HG03066 (cell line): Measurements from ENCODE around the gene NEK10.
A peak's percentile ranks its signal among the peaks of the same experiment; 100 is the strongest.
"Not testable (repeated sequence)": the region's sequence is repeated elsewhere in the genome, so short reads cannot be mapped to it uniquely, and the experiment has no call there.

Experiments
- ATAC-seq: cut with Tn5 transposase; IDR thresholded peaks from one replicate; pipeline ENCODE4 v1.9.1; 2021; ENCODE audit warnings: low read depth; ENCODE audit not compliant: unreplicated experiment

Gene NEK10

DNA sequence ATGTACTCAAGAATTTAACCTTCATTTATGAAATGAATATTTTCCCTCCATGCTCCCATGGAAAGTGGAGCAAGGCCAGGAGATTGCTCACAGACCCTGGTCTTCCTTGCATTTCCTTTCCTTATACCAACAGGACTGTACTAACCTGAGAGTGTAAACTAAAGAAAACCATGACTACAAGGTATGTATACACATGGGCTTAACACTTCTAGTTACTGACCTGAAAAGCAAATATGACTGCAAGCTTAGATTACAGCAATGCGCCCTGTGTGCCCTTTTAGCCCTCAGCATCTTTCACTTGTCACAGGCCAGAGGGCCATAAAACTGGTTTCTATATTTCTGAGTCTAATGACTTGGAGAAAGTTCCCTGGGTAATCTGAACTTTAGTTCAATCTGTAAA lies 52.1 kb downstream of the NEK10 start:
- no peak for ATAC-seq

DNA sequence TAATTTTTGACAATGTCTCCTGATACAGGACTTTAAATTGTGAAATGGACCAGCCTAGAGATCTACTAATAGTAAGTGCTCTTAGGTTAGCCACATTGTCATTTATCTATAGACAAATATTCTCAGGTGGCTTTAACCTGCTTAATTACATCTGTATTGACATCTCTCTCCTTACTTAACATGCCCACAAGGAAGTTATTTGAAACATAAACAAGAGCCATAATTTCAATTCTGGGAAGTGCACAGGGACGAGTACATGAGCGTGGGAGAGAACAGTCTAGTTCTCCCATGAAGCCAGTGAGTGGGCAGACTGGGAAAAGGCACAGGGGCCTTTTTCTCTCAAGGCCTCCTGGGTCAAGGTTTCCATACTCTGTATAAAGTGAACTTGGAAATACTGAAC lies 54.2 kb downstream of the NEK10 start:
- no peak for ATAC-seq

DNA sequence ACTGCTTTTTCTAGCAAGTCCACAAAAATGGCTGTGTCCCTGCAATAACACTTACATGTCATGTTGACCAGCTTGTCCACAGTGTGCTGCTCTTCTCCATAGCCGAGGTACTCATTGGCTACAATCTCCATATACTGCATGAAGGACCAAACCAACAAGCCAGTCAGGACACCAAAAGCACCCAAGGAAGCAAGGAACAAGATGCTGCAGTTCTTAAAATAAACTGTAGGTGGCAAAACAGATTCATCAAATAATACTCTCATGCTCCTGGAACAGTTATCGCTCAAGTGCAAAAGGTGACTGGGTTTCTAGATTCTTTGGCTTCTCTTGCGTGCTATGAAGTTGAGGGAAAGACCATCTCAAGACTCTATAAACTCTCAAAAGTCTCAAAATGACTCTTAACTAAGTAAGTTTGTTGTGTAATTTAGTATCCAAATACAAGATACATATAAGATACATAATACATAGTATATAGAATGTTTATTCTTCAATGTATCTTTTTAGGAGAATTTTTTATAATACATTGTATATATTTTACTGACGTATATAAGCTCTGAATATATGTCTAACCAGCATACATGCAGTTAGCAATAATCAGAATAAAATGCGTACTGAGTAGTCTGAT lies 57.0 kb downstream of the NEK10 start:
- peak; percentile 88 for ATAC-seq

GRCh38 chr3:27311400-27311799 lies 57.8 kb downstream of the NEK10 start:
- no peak for ATAC-seq

DNA sequence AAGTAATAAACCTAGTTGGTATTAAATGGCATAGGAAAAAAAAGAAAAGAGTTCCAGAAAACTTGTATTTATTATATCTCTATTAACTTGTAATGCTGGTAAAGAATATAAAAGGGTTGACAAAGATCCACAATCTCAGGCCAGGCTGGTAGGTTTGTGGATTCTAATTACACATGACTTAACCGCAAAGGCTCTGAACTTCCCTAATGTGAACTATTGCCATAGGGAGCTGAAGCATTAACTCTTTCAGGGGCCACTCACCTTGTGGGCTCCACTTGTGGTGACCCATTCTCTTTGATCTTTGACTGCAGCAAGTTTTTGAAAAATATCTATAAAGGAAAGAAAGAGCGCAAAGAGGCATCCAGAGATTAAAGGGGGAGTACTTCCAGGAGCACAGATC lies 58.5 kb downstream of the NEK10 start:
- no peak for ATAC-seq

- no peak for ATAC-seq
Measured at GRCh38 chr3:27307566-27307965, 61.6 kb downstream of the NEK10 start.

GRCh38 chr3:27302891-27303290 lies 66.3 kb downstream of the NEK10 start:
- ATAC-seq: no peak

DNA sequence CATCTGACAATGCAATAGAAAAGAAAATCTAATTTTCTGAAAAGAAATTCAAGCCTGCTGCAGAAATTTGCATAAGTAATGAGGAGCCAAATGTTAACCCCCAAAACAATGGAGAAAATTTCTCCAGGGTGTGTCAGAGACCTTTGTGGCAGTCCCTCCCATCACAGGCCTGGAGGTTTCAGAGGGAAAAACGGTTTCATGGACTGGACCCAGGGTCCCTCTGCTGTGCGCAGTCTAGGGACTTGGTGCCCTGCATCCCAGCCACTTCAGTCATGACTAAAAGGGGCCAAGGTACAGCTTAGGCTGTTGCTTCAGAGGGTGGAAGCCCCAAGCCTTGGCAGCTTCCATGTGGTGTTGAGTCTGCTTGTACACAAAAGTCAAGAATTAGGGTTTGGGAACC lies 70.2 kb downstream of the NEK10 start:
- not testable (repeated sequence) for ATAC-seq

- ATAC-seq: no peak
Measured at GRCh38 chr3:27293939-27294338, 75.2 kb downstream of the NEK10 start.

- no peak for ATAC-seq
Measured at GRCh38 chr3:27290760-27291159, 78.4 kb downstream of the NEK10 start.

DNA sequence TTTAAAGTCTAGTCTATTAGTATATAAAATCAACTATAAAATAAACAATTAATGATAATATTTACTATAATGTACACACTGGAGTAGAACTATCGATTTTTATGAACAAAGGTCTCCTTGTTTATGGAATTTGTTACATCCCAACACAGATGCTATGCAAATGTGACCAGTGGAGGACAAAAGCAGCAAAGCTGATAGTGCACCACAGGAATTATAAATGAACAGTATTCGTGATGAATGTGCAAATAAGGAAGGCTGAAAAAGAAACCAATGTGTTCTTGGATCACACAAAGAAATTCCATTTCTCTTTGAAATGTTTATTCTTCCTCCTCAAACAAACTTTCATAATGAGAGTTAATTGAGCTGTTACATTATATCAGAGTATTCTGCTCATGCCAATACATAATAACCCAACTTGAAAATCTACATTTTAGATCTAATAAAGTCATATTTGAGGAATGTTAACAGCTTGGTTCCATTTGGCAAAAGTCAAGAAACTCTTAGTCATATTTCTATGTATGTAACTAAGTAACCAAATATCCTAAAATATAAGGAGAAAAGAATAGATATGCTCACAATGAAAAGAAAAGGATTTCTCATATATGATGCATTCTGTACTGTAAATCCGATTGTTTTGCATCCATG lies 79.3 kb downstream of the NEK10 start:
- no peak for ATAC-seq

DNA sequence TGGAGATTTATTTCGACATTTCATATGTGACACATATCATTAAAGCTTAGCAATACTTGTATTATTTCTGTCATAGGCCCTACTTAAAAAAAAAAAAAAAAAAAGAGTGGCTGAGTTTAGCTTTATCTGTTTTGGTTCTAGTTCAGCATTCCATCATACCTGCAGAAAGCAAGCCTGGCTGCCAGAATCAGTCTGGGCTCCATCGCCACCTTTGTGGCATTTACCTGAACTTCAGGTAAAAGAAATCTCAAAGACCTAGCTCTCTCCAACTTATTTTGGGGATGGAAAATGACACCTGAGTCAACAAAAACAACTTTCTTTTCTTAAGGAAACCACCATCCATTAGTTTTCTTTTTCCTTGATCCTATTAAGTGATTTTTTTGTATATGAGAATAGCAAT lies 82.1 kb downstream of the NEK10 start:
- ATAC-seq: no peak

DNA sequence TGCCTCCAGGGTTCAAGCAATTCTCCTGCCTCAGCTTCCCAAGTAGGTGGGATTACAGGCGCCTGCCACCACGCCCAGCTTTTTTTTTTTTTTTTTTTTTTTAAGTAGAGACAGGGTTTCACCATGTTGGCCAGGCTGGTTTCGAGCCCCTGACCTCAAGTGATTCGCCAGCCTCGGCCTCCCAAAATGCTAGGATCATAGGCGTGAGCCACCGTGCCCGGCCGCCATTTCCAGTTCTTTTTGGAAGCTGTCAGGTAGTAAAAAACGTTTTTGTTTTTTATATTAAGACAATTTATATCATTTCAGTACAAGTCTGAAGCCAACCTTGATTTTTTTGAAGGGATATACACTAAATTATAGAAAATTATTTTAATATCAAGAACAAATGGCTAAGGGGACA lies 82.7 kb downstream of the NEK10 start:
- not testable (repeated sequence) for ATAC-seq

- ATAC-seq: no peak
Measured at GRCh38 chr3:27285668-27286067, 83.5 kb downstream of the NEK10 start.

- ATAC-seq: no peak
Measured at GRCh38 chr3:27281671-27282150, 87.5 kb downstream of the NEK10 start.

DNA sequence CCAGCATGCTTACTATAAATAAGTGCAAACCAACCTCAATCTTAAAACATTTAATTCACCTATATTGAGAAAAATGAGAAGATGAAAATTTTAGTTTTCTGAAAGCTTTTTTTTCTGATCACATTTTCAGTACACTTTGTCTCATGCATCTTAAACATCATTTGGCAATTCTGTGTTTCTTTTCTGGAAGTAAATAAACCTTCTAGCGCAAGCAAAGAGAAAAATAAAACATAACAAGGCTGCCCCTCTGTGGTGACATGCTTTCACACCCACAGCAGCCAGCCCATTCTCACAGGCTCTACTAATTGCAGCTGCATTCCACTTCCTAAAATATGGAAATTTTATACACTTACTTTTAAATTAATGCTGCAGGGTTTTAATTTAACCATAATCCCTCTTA lies 90.1 kb downstream of the NEK10 start:
- no peak for ATAC-seq

DNA sequence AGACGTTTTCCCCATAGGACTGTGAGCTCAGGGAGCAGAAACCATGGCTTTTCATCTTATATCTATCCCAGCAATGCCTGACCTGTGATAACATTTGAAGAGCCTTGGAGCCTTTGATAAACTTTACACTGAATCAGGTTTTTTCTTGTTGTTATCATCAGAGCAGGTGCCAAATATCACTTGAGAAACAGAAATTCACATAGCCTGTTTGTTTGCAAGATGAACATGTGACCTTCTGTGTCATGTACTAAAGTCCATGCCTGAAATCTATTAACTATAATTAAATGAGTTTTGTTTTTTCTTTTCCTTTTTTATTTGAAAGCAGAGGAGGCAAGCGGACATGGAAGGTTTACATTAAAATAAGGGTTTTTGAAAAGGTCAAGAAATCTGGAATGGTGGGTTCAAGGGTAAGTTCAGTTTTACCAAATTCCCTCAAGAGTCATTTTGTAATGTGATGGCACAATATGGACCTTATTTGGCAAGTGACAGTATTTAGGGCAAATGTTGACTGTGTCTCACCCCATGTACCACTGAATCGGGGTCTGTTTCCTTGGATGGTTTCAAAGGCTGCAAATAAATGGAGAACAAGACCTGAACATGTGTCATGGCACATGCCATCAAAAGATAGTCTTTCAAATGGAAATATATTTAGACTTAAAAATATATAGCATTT lies 90.7 kb downstream of the NEK10 start:
- no peak for ATAC-seq

DNA sequence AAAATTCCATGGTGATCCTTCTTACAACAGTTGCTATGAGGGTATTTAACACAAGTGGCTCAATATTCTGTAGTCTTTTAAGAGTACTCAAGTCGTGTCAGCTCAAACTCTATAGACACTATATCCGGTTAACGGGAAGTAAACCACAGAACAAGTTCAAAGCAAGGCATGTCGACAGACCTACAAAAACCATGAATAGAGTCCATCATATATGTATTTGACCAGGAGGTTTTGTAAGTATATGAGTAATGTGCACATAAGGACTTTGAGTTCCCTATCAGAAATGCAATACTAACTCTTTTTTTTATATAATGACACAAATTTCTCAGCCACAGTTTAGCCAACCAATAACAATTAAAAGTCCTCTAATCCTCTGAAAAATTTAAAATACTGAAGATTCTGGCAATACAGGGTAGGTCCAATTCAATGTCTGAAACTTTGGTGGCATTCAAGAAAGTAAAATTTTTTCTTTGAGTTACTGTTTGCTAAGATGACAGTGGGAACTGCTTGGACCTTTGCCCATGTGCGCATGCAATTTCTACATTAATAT lies 93.7 kb downstream of the NEK10 start:
- no peak for ATAC-seq

DNA sequence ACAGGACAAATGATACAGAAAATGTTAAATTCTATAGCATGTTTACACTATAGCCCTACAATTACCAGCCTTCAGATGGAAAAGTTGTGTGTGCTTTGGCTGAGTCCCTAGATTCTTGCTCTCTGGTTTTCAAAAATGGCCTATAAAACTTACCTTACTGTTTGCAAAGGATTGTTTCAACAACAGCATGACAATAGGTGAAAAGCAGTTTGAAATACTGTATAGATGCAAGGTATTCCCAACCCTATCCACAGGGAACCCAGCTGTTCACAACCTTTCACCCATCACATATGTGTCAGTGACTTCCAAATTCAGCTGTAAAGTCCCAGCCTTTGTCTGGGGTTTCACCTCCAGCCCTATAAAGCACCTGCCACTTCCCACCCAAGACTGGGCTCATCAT lies 97.3 kb downstream of the NEK10 start:
- no peak for ATAC-seq

- no peak for ATAC-seq
Measured at GRCh38 chr3:27254896-27255295, 114.3 kb downstream of the NEK10 start.

DNA sequence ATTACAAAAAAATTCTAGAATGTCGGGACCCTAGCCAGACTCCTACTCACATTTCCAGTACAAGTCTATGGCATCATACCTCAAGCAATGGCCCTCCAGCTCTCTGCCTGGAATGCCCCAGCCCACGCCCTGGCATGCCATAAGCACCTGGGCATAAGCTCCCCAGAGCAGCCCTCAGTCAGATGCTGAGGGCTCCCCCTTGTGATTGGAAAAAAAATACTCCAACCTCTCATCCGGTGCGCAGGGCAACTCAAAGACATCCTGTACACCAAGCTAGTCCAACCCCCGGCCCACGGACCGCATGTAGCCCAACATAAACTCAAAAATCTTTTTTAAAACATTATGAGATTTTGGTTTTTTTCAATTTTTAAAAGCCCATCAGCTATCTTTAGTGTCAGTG lies 115.4 kb downstream of the NEK10 start:
- no peak for ATAC-seq

GRCh38 chr3:27253391-27253790 lies 115.8 kb downstream of the NEK10 start:
- no peak for ATAC-seq
